Measurements from ENCODE around the gene ZNF540.
A peak's percentile ranks its signal among the peaks of the same experiment; 100 is the strongest.

ZNF540 gene

GRCh38 chr19:37635076-37636056, 40.7 kb downstream of the ZNF540 start:
- no peak for TF ChIP-seq NFIC (IDR thresholded peaks at IDR 0.05)
- TF ChIP-seq TAF1 (IDR thresholded peaks at IDR 0.05; ENCODE audit: low read depth) = no peak
- TF ChIP-seq FOXM1 (IDR thresholded peaks at IDR 0.05; ENCODE audit: borderline replicate concordance, low read depth) = no peak
- TF ChIP-seq REST (IDR thresholded peaks at IDR 0.05; ENCODE audit: low read depth) = no peak
- no peak for TF ChIP-seq CEBPB (IDR thresholded peaks at IDR 0.05)
- TF ChIP-seq USF1 (IDR thresholded peaks at IDR 0.05) = no peak
- no peak for TF ChIP-seq MAX (IDR thresholded peaks at IDR 0.05)
- TF ChIP-seq TCF12 (IDR thresholded peaks at IDR 0.05; ENCODE audit: low read depth) = no peak
- TF ChIP-seq TEAD4 (IDR thresholded peaks at IDR 0.05) = no peak
- TF ChIP-seq RAD21 (IDR thresholded peaks at IDR 0.05; ENCODE audit: low read depth) = no peak
- TF ChIP-seq EGR1 (IDR thresholded peaks at IDR 0.05) = no peak
- TF ChIP-seq CREB1 (IDR thresholded peaks at IDR 0.05; ENCODE audit: low read depth) = no peak
- no peak for TF ChIP-seq YY1 (IDR thresholded peaks at IDR 0.05; ENCODE audit: low read depth)

GRCh38 chr19:37654118-37654517, 59.4 kb downstream of the ZNF540 start:
- no peak for TF ChIP-seq ZBTB7A (IDR thresholded peaks at IDR 0.05; ENCODE audit: low read depth)

- TF ChIP-seq MAX (IDR thresholded peaks at IDR 0.05) (peak; percentile 27; the same call in 1 of the 2 replicates), REST (IDR thresholded peaks at IDR 0.05; ENCODE audit: low read depth) (peak; percentile 30; the same call in 1 of the 2 replicates), TAF1 (IDR thresholded peaks at IDR 0.05; ENCODE audit: low read depth) (no peak)
Measured at GRCh38 chr19:37654629-37655300, 60.1 kb downstream of the ZNF540 start.

- 0 out of 2 replicates have a peak, but pooled peaks have one; percentile 5 for TF ChIP-seq TCF12 (IDR thresholded peaks at IDR 0.05; ENCODE audit: low read depth)
- TF ChIP-seq ZBTB7A (IDR thresholded peaks at IDR 0.05; ENCODE audit: low read depth) = 0 out of 2 replicates have a peak, but pooled peaks have one; percentile 3
- peak; percentile 53; the same call in 1 of the 2 replicates for TF ChIP-seq YY1 (IDR thresholded peaks at IDR 0.05; ENCODE audit: low read depth)
- no peak for TF ChIP-seq USF1 (IDR thresholded peaks at IDR 0.05)
- TF ChIP-seq TEAD4 (IDR thresholded peaks at IDR 0.05) = no peak
- no peak for TF ChIP-seq NFIC (IDR thresholded peaks at IDR 0.05)
- peak; percentile 32; the same call in 1 of the 2 replicates for TF ChIP-seq TAF1 (IDR thresholded peaks at IDR 0.05; ENCODE audit: low read depth)
- TF ChIP-seq CREB1 (IDR thresholded peaks at IDR 0.05; ENCODE audit: low read depth) = peak; percentile 27; the same call in 1 of the 2 replicates
- 0 out of 2 replicates have a peak, but pooled peaks have one; percentile 1 for TF ChIP-seq REST (IDR thresholded peaks at IDR 0.05; ENCODE audit: low read depth)
- no peak for TF ChIP-seq RAD21 (IDR thresholded peaks at IDR 0.05; ENCODE audit: low read depth)
- no peak for TF ChIP-seq FOXM1 (IDR thresholded peaks at IDR 0.05; ENCODE audit: borderline replicate concordance, low read depth)
Measured at GRCh38 chr19:37655301-37655688, 60.6 kb downstream of the ZNF540 start, which contains the start of gene ZFP30. Gene ZFP30 (minus strand): TSS chr19:37655465. CDS start chr19:37647822, 7,643 bp downstream.
